Measurements from ENCODE around the gene SBK1.
"Not testable (repeated sequence)": the region's sequence is repeated elsewhere in the genome, so short reads cannot be mapped to it uniquely, and the experiment has no call there.

GRCh38 chr16:28363408-28363807, 71.1 kb downstream of the SBK1 start, which contains the start of gene NPIPB6:
- TF ChIP-seq CTCF (conservative IDR thresholded peaks at IDR 0.05; ENCODE audit: low read length); EZH2phosphoT487 (IDR thresholded peaks at IDR 0.05; ENCODE audit: borderline replicate concordance): not testable (repeated sequence)
